IMR-90 (cell line): ENCODE data around the gene TBC1D17. TPM values are rescaled to one million over a fixed set of nuclear protein-coding genes. Genes with fewer than 3 reads are reported as not detected.

ENCODE experiments used
- ATAC-seq: fragments of 200-7000 bp; cut with Tn5 transposase; 2 replicates; pipeline ENCODE4 v1.9.1; 2020; ENCODE audit warnings: low read depth, mild to moderate bottlenecking, moderate library complexity
- BruUV-seq: library from RNA; stranded (reverse); fragments of 400-500 nt; replicated peaks from 2 replicates; lab custom pipeline; 2021; lab: Mats Ljungman, UMichigan
- CTCF ChIA-PET: fragments of 300-600 bp; formaldehyde crosslinking; extraction: SDS; loops from one replicate; lab custom pipeline; 2021; ENCODE audit warnings: antibody characterized with exemption; lab: Yijun Ruan, JAX
- POLR2A ChIA-PET: fragments of 300-600 bp; sonication (Branson Sonifier 250); formaldehyde crosslinking; loops from one replicate; lab custom pipeline; 2022; ENCODE audit warnings: antibody characterized with exemption; ENCODE audit not compliant: unreplicated experiment; lab: Charles Lee
- DNase-seq: peaks from one replicate; pipeline ENCODE4 v3.0.0; 2013
- H2AFZ ChIP-seq: replicated peaks from 2 replicates; pipeline ENCODE3; 2013; ENCODE audit warnings: low read length, mild to moderate bottlenecking; ENCODE audit not compliant: poor library complexity
- H2AK5ac ChIP-seq: 2 replicates; pipeline ENCODE4 v1.6.1; 2013; ENCODE audit warnings: low read depth, low read length, inconsistent platforms
- H2AK9ac ChIP-seq: replicated peaks from 2 replicates; pipeline ENCODE3; 2013; ENCODE audit warnings: mild to moderate bottlenecking, low read depth, low read length, moderate library complexity; ENCODE audit not compliant: poor library complexity
- H2BK120ac ChIP-seq: 2 replicates; pipeline ENCODE4 v1.6.1; 2013; ENCODE audit warnings: low read depth, low read length, inconsistent platforms
- H2BK15ac ChIP-seq: 3 replicates; pipeline ENCODE4 v1.6.1; 2013; ENCODE audit warnings: low read depth, low read length, inconsistent platforms
- H2BK20ac ChIP-seq: 2 replicates; pipeline ENCODE4 v1.6.1; 2013; ENCODE audit warnings: low read depth, mild to moderate bottlenecking, inconsistent platforms, low read length, moderate library complexity
- H2BK5ac ChIP-seq: 2 replicates; pipeline ENCODE4 v1.6.1; 2013; ENCODE audit warnings: mild to moderate bottlenecking, low read depth, low read length, inconsistent platforms; ENCODE audit not compliant: poor library complexity, severe bottlenecking
- H3K14ac ChIP-seq: replicated peaks from 2 replicates; pipeline ENCODE4 v1.6.1; 2013; ENCODE audit warnings: low read depth, low read length, inconsistent platforms
- H3K18ac ChIP-seq: 2 replicates; pipeline ENCODE4 v1.6.1; 2013; ENCODE audit warnings: low read depth, low read length, control low read depth
- H3K23ac ChIP-seq: 2 replicates; pipeline ENCODE4 v1.6.1; 2013; ENCODE audit warnings: low read depth, low read length, inconsistent platforms
- H3K27ac ChIP-seq: 2 replicates; pipeline ENCODE4 v1.5.1; 2013; ENCODE audit warnings: mild to moderate bottlenecking, control low read depth, low read length; ENCODE audit not compliant: insufficient read depth
- H3K27me3 ChIP-seq: 2 replicates; pipeline ENCODE4 v1.6.1; 2013; ENCODE audit warnings: low read length; ENCODE audit not compliant: control insufficient read depth, insufficient read depth
- H3K36me3 ChIP-seq: 2 replicates; pipeline ENCODE4 v1.6.1; 2013; ENCODE audit warnings: low read length, mixed read lengths; ENCODE audit not compliant: control insufficient read depth, insufficient read depth
- H3K4ac ChIP-seq: 2 replicates; pipeline ENCODE4 v1.6.1; 2013; ENCODE audit warnings: low read depth, low read length, inconsistent platforms
- H3K4me1 ChIP-seq: 2 replicates; pipeline ENCODE4 v1.6.1; 2013; ENCODE audit warnings: low read length, mixed read lengths; ENCODE audit not compliant: control insufficient read depth, insufficient read depth
- H3K4me2 ChIP-seq: 2 replicates; pipeline ENCODE4 v1.6.1; 2013; ENCODE audit warnings: low read depth, mild to moderate bottlenecking, control low read depth, low read length, moderate library complexity
- H3K4me3 ChIP-seq: 2 replicates; pipeline ENCODE4 v1.5.1; 2013; ENCODE audit warnings: low read depth, mild to moderate bottlenecking, control low read depth, low read length, moderate library complexity; ENCODE audit not compliant: insufficient read depth
- H3K56ac ChIP-seq: 2 replicates; pipeline ENCODE4 v1.6.1; 2013; ENCODE audit warnings: low read length, inconsistent platforms; ENCODE audit not compliant: insufficient read depth; ENCODE audit errors: extremely low read depth
- H3K79me1 ChIP-seq, 2 experiments: 2 replicates each; pipeline ENCODE4 v1.6.1; 2013; ENCODE audit warnings: low read length in 2 of 2, inconsistent platforms in 1 of 2, low read depth in 1 of 2
- H3K9ac ChIP-seq: 2 replicates; pipeline ENCODE4 v1.6.1; 2013; ENCODE audit warnings: low read depth, low read length, control low read depth
- H3K9me1 ChIP-seq: 2 replicates; pipeline ENCODE4 v1.6.1; 2013; ENCODE audit warnings: low read length, inconsistent platforms; ENCODE audit not compliant: insufficient read depth
- H3K9me3 ChIP-seq: 2 replicates; pipeline ENCODE4 v1.6.1; 2013; ENCODE audit warnings: low read length; ENCODE audit not compliant: control insufficient read depth, insufficient read depth
- H4K20me1 ChIP-seq: 2 replicates; pipeline ENCODE4 v1.6.1; 2013; ENCODE audit warnings: low read length, inconsistent platforms; ENCODE audit not compliant: insufficient read depth
- H4K5ac ChIP-seq: 2 replicates; pipeline ENCODE4 v1.6.1; 2013; ENCODE audit warnings: mild to moderate bottlenecking, low read depth, low read length, control low read depth
- H4K8ac ChIP-seq, 2 experiments: 2 replicates each; pipeline ENCODE4 v1.6.1; 2013; ENCODE audit warnings: low read depth in 2 of 2, low read length in 2 of 2, control low read depth in 1 of 2, inconsistent platforms in 1 of 2
- H4K91ac ChIP-seq: 2 replicates; pipeline ENCODE4 v1.6.1; 2013; ENCODE audit warnings: low read depth, low read length, inconsistent platforms; ENCODE audit not compliant: insufficient read depth
- NFE2L2 ChIP-seq: fragments of 150-350 bp; IDR thresholded peaks from 2 replicates; pipeline ENCODE4 v1.6.1; 2016; ENCODE audit warnings: low read depth, mild to moderate bottlenecking, low read length
- RCOR1 ChIP-seq: IDR thresholded peaks from 2 replicates; pipeline ENCODE4 v1.6.1; 2012; ENCODE audit warnings: mild to moderate bottlenecking, low read length, improper control_type of control experiment; ENCODE audit not compliant: insufficient replicate concordance
- WGBS, 2 experiments: methylation state at CpG; one replicate each; pipeline versions ENCODE4 v1.1.5 to v1.1.7; 2013; ENCODE audit warnings: missing lambda C conversion rate in 2 of 2; ENCODE audit not compliant: insufficient read length in 1 of 2; ENCODE audit errors: extremely low coverage in 2 of 2; 5-methylcytosine and 5-hydroxymethylcytosine counted together
- dilution Hi-C: fragments of 300-500 bp; cut with HindIII; formaldehyde crosslinking; loops from one replicate; pipeline ENCODE4 v1.14.3; 2018; ENCODE audit warnings: low sequenced_read_pairs; ENCODE audit not compliant: unreplicated experiment
- in situ Hi-C: fragments of 300-500 bp; cut with MboI; formaldehyde crosslinking; loops from 3 replicates; pipeline ENCODE4 v1.14.3; 2019; ENCODE audit warnings: low sequenced_read_pairs, inconsistent platforms, mixed read lengths
- intact Hi-C: fragments of 100-400 bp; cut with micrococcal nuclease; formaldehyde crosslinking; loops from 2 replicates; pipeline ENCODE4 v1.10.0; 2022
- polyA plus RNA-seq, 3 experiments: library from polyadenylated mRNA; depleted of rRNA; stranded (reverse); fragments of >200 nt; gene quantifications; 2 replicates each; pipeline ENCODE4 v1.2.3, GENCODE V29; 2012; ENCODE audit warnings: low replicate concordance in 1 of 3
- total RNA-seq: library from RNA; depleted of rRNA; stranded (reverse); fragments of >200 nt; gene quantifications from 2 replicates; pipeline ENCODE4 v1.2.3, GENCODE V29; 2012
- TF ChIP-seq, protein P1 (sequence below): conservative IDR thresholded peaks from 2 replicates; pipeline ENCODE4 v1.5.1; 2012; ENCODE audit warnings: mild to moderate bottlenecking, low read depth, low read length, improper control_type of control experiment
- TF ChIP-seq, protein P2 (sequence below): fragments of 150-350 bp; IDR thresholded peaks from 2 replicates; pipeline ENCODE4 v1.6.1; 2016; ENCODE audit warnings: low read depth, mild to moderate bottlenecking, low read length, moderate library complexity, borderline replicate concordance

The TBC1D17 gene
- total and polyA plus RNA-seq, 2 of the 4 experiments (the other 2 are of a cell fraction), result 1.1 to 27.8 TPM

DNA sequence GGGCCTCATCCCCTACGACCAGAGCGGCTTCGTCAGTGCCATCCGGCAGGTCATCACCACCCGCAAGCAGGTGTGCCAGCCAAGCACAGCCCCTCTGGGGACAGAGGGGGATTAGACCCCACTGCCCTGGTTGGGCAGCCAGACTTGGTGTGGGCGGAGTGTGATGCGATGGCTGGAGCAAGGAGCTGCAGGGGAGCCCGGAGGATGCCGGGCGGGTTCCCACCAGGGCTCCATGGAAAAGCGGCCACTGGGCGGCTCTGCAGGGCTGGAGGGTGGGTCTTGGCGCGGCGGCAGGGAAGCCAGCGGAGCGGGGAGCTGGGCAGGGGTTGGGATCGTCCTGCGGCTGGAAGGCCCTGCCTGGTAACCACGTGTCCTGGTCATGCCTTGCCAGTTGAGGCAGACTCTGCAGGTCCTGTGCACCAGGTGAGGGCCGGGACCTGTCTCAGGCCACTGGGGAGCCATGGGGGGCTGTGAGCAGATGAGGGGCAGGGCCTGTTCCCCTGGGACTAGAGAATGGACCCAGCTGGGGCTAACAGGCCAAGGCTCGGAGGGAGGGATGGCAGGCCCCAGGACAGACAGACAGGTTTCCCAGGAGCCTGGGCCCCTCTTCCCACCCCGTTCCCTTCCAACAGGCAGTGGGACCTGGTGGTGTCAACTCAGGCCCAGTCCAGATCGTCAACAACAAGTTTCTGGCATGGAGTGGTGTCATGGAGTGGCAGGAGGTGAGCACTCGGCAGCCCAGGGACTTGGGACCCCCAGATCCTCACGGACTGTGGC is 20.3 kb upstream of the TBC1D17 start:
- Histone ChIP-seq H3K36me3 (peaks cover 76% of the 10 kb centered on the region), H2BK120ac (no peak overlapping the region), H2BK20ac (no peak overlapping the region), H3K27ac (no peak overlapping the region), H3K4me3 (no peak overlapping the region), H3K23ac (no peak overlapping the region), H3K9me1 (peaks cover 13% of the 10 kb centered on the region), H4K91ac (no peak overlapping the region), H4K20me1 (peaks cover 72% of the 10 kb centered on the region), H3K14ac (no peak overlapping the region), H2BK15ac (no peak overlapping the region), H2AFZ (no peak overlapping the region), H3K9me3 (no peaks in the 10 kb centered on the region), H2AK5ac (no peak overlapping the region), H3K4ac (no peak overlapping the region), H3K79me1 (peaks cover 4 to 76% of the 10 kb centered on the region in 2 experiments), H3K4me1 (peaks cover 17% of the 10 kb centered on the region), H4K8ac (no peak overlapping the region), H4K5ac (no peak overlapping the region), H3K56ac (no peak overlapping the region), H2BK5ac (no peak overlapping the region), H3K27me3 (no peaks in the 10 kb centered on the region), H3K4me2 (no peak overlapping the region), H2AK9ac (no peak overlapping the region), H3K18ac (no peak overlapping the region), H3K9ac (no peak overlapping the region)
- in situ Hi-C loops, result loop anchor here (10.0 kb wide), 1 partner anchor 172 kb away; the partner anchor contains the start of gene ADM5
- DNase-seq (no peak), ATAC-seq (no peak)
- dilution Hi-C loops, result no loop called here
- no TSS peak for BruUV-seq
- no peak for TF ChIP-seq NFE2L2
- no peak for TF ChIP-seq RCOR1
- TF ChIP-seq, protein P1, sequence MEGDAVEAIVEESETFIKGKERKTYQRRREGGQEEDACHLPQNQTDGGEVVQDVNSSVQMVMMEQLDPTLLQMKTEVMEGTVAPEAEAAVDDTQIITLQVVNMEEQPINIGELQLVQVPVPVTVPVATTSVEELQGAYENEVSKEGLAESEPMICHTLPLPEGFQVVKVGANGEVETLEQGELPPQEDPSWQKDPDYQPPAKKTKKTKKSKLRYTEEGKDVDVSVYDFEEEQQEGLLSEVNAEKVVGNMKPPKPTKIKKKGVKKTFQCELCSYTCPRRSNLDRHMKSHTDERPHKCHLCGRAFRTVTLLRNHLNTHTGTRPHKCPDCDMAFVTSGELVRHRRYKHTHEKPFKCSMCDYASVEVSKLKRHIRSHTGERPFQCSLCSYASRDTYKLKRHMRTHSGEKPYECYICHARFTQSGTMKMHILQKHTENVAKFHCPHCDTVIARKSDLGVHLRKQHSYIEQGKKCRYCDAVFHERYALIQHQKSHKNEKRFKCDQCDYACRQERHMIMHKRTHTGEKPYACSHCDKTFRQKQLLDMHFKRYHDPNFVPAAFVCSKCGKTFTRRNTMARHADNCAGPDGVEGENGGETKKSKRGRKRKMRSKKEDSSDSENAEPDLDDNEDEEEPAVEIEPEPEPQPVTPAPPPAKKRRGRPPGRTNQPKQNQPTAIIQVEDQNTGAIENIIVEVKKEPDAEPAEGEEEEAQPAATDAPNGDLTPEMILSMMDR, result no peak
- TF ChIP-seq, protein P2, sequence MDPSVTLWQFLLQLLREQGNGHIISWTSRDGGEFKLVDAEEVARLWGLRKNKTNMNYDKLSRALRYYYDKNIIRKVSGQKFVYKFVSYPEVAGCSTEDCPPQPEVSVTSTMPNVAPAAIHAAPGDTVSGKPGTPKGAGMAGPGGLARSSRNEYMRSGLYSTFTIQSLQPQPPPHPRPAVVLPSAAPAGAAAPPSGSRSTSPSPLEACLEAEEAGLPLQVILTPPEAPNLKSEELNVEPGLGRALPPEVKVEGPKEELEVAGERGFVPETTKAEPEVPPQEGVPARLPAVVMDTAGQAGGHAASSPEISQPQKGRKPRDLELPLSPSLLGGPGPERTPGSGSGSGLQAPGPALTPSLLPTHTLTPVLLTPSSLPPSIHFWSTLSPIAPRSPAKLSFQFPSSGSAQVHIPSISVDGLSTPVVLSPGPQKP, result no peak
- ChIA-PET POLR2A (no interaction called here), CTCF (no interaction called here)
- 98% methylated on average over 14 of the region's 26 CpGs; no CpG with 5 or more reads in 1 of the 2 experiments for WGBS, 2 experiments
- intact Hi-C loops, result no loop called here
